Smooth muscle cell (in vitro differentiated cells): ENCODE measurements around the gene PARD3B. TPM values are rescaled to one million over a fixed set of nuclear protein-coding genes. Genes with fewer than 3 reads are reported as not detected.
A peak's percentile ranks its signal among the peaks of the same experiment; 100 is the strongest.

Experiments
- DNase-seq: peaks from one replicate; lab custom pipeline; 2025; ENCODE audit not compliant: unreplicated experiment; lab: John Stamatoyannopoulos, UW
- H2AFZ ChIP-seq: fragments of 200-600 bp; sonication (generic); 2 replicates; pipeline ENCODE4 v1.6.0; 2016; ENCODE audit warnings: antibody characterized with exemption, low read depth, mild to moderate bottlenecking
- H3F3A ChIP-seq: fragments of 200-600 bp; sonication (generic); 2 replicates; pipeline ENCODE4 v1.6.0; 2017; ENCODE audit warnings: antibody characterized with exemption, low read depth
- H3K27ac ChIP-seq: fragments of 200-600 bp; sonication (generic); 2 replicates; pipeline ENCODE4 v1.5.1; 2016; ENCODE audit warnings: low read depth, mild to moderate bottlenecking
- H3K27me3 ChIP-seq: fragments of 200-600 bp; sonication (generic); 2 replicates; pipeline ENCODE4 v1.6.1; 2016; ENCODE audit warnings: low read depth, mild to moderate bottlenecking
- H3K36me3 ChIP-seq: fragments of 200-600 bp; sonication (generic); 2 replicates; pipeline ENCODE4 v1.5.1; 2016; ENCODE audit warnings: low read depth
- H3K4me1 ChIP-seq: fragments of 200-600 bp; sonication (generic); 2 replicates; pipeline ENCODE4 v1.5.1; 2016; ENCODE audit warnings: low read depth
- H3K4me2 ChIP-seq: fragments of 200-600 bp; sonication (generic); 2 replicates; pipeline ENCODE4 v1.6.0; 2016; ENCODE audit warnings: mild to moderate bottlenecking
- H3K4me3 ChIP-seq: fragments of 200-600 bp; sonication (generic); 2 replicates; pipeline ENCODE4 v1.5.1; 2016; ENCODE audit warnings: mild to moderate bottlenecking
- H3K79me2 ChIP-seq: fragments of 200-600 bp; sonication (generic); 2 replicates; pipeline ENCODE4 v1.6.0; 2016; ENCODE audit warnings: low read depth, mild to moderate bottlenecking
- H3K9ac ChIP-seq: fragments of 200-600 bp; sonication (generic); 2 replicates; pipeline ENCODE4 v1.6.0; 2016; ENCODE audit warnings: low read depth
- H3K9me3 ChIP-seq: fragments of 200-600 bp; sonication (generic); replicated peaks from 2 replicates; pipeline ENCODE4 v1.5.1; 2016; ENCODE audit warnings: low read depth
- H4K20me1 ChIP-seq: fragments of 200-600 bp; sonication (generic); 2 replicates; pipeline ENCODE4 v1.6.0; 2016; ENCODE audit warnings: low read depth
- CTCF ChIP-seq: fragments of 200-600 bp; sonication (generic); IDR thresholded peaks from 2 replicates; pipeline ENCODE4 v1.5.1; 2017; ENCODE audit warnings: borderline replicate concordance, mild to moderate bottlenecking, antibody characterized with exemption; ENCODE audit not compliant: insufficient read depth, poor library complexity, severe bottlenecking
- WGBS: methylation state at CpG from one replicate; pipeline ENCODE4 v1.1.7; 2016; ENCODE audit warnings: low lambda C conversion rate; 5-methylcytosine and 5-hydroxymethylcytosine counted together
- polyA plus RNA-seq: library from polyadenylated mRNA; unstranded; fragments of >200 nt; fragmentation: Nextera tagmentation; extraction: Ambion mirVana; gene quantifications from 2 replicates; pipeline ENCODE4 v1.2.1, GENCODE V29; 2016
- total RNA-seq: library from RNA; depleted of rRNA; stranded (reverse); fragments of >200 nt; gene quantifications from 2 replicates; pipeline ENCODE4 v1.2.3, GENCODE V29; 2014

Gene PARD3B
- total and polyA plus RNA-seq, 2 experiments from 2014 or later = 3.3 to 12.2 TPM

GRCh38 chr2:205321231-205321630, 776.0 kb downstream of the PARD3B start:
- no peak overlapping the region for H3K27ac ChIP-seq
- no peaks in the 10 kb centered on the region for H3K27me3 ChIP-seq
- H3K4me2 ChIP-seq = no peak overlapping the region
- no peaks in the 10 kb centered on the region for H4K20me1 ChIP-seq
- 70% methylated on average over 2 of the region's 2 CpGs for WGBS
- H3K4me1 ChIP-seq = no peaks in the 10 kb centered on the region
- no peak for TF ChIP-seq CTCF
- no peak overlapping the region for H3K9ac ChIP-seq
- DNase-seq = no peak
- no peak overlapping the region for H3K4me3 ChIP-seq
- no peaks in the 10 kb centered on the region for H3K9me3 ChIP-seq
- no peak overlapping the region for H2AFZ ChIP-seq
- H3K36me3 ChIP-seq = no peaks in the 10 kb centered on the region
- no peaks in the 10 kb centered on the region for H3K79me2 ChIP-seq
- no peaks in the 10 kb centered on the region for H3F3A ChIP-seq

- Histone ChIP-seq H3K4me1 (no peaks in the 10 kb centered on the region), H3K27me3 (no peaks in the 10 kb centered on the region), H3F3A (no peaks in the 10 kb centered on the region), H3K36me3 (no peaks in the 10 kb centered on the region), H4K20me1 (no peaks in the 10 kb centered on the region), H3K9me3 (no peaks in the 10 kb centered on the region), H2AFZ (no peak overlapping the region), H3K79me2 (no peaks in the 10 kb centered on the region), H3K4me2 (no peak overlapping the region), H3K4me3 (no peak overlapping the region), H3K9ac (no peak overlapping the region), H3K27ac (no peak overlapping the region)
- no peak for DNase-seq
- WGBS = 96% methylated on average over 2 of the region's 2 CpGs
- TF ChIP-seq CTCF = peak; percentile 31
Measured at GRCh38 chr2:205323929-205324328, 778.7 kb downstream of the PARD3B start.

GRCh38 chr2:205324355-205324754, 779.1 kb downstream of the PARD3B start:
- Histone ChIP-seq H3K36me3 (no peaks in the 10 kb centered on the region), H4K20me1 (no peaks in the 10 kb centered on the region), H2AFZ (no peak overlapping the region), H3K9ac (no peak overlapping the region), H3K27me3 (no peaks in the 10 kb centered on the region), H3K27ac (no peak overlapping the region), H3F3A (no peaks in the 10 kb centered on the region), H3K4me1 (no peaks in the 10 kb centered on the region), H3K9me3 (no peaks in the 10 kb centered on the region), H3K4me3 (no peak overlapping the region), H3K79me2 (no peaks in the 10 kb centered on the region), H3K4me2 (no peak overlapping the region)
- TF ChIP-seq CTCF = no peak
- DNase-seq = no peak

GRCh38 chr2:205333351-205333750, 788.1 kb downstream of the PARD3B start:
- WGBS = 76% methylated on average over 1 of the region's 1 CpG
- no peak overlapping the region for H3K27ac ChIP-seq
- H2AFZ ChIP-seq = no peak overlapping the region
- H3K4me1 ChIP-seq = no peaks in the 10 kb centered on the region
- no peak for TF ChIP-seq CTCF
- no peaks in the 10 kb centered on the region for H3K27me3 ChIP-seq
- no peaks in the 10 kb centered on the region for H4K20me1 ChIP-seq
- no peak overlapping the region for H3K9ac ChIP-seq
- H3K9me3 ChIP-seq = no peaks in the 10 kb centered on the region
- no peak for DNase-seq
- no peaks in the 10 kb centered on the region for H3K79me2 ChIP-seq
- H3K4me2 ChIP-seq = no peak overlapping the region
- no peak overlapping the region for H3K4me3 ChIP-seq
- H3K36me3 ChIP-seq = no peaks in the 10 kb centered on the region
- H3F3A ChIP-seq = no peaks in the 10 kb centered on the region
